ENCODE measurements around the gene MAZ. TPM values are rescaled to one million over a fixed set of nuclear protein-coding genes. Genes with fewer than 3 reads are reported as not detected.

Gene MAZ
- total and polyA plus RNA-seq, 4 donors = 94.9 to 170 (median 136) TPM

- Histone ChIP-seq H3K36me3 (ENCODE audit: control insufficient read depth in 4 of 4, insufficient read depth in 4 of 4, low read length in 4 of 4) (peaks cover 0 to 22% (median 14%) of the 10 kb centered on the region in 4 donors), H3K9me3 (ENCODE audit: control insufficient read depth in 4 of 4, insufficient read depth in 3 of 4, low read length in 3 of 4) (no peaks in the 10 kb centered on the region), H3K4me3 (peak overlapping the region; percentile 7), H3K4me1 (ENCODE audit: control insufficient read depth in 5 of 5, insufficient read depth in 5 of 5, low read length in 5 of 5) (peaks cover 8 to 73% (median 31%) of the 10 kb centered on the region in 5 donors), H3K27ac (ENCODE audit: low read depth in 1 of 2, low read length in 1 of 2) (peak overlapping the region; percentile 74 to 76), H3K27me3 (ENCODE audit: control insufficient read depth in 3 of 3, insufficient read depth in 3 of 3, low read length in 2 of 3) (no peaks in the 10 kb centered on the region), H3K9ac (ENCODE audit: insufficient read depth in 1 of 2, low read length in 2 of 2) (peak overlapping the region in 1 of 2 donors; percentile 47)
- DNase-seq = peak; percentile 97 to 98 (median 97)
- TF ChIP-seq, protein P1, sequence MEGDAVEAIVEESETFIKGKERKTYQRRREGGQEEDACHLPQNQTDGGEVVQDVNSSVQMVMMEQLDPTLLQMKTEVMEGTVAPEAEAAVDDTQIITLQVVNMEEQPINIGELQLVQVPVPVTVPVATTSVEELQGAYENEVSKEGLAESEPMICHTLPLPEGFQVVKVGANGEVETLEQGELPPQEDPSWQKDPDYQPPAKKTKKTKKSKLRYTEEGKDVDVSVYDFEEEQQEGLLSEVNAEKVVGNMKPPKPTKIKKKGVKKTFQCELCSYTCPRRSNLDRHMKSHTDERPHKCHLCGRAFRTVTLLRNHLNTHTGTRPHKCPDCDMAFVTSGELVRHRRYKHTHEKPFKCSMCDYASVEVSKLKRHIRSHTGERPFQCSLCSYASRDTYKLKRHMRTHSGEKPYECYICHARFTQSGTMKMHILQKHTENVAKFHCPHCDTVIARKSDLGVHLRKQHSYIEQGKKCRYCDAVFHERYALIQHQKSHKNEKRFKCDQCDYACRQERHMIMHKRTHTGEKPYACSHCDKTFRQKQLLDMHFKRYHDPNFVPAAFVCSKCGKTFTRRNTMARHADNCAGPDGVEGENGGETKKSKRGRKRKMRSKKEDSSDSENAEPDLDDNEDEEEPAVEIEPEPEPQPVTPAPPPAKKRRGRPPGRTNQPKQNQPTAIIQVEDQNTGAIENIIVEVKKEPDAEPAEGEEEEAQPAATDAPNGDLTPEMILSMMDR (IDR thresholded peaks at IDR 0.05; ENCODE audit: control extremely low read depth, extremely low read depth) = no peak
- peak; percentile 67 for ATAC-seq (ENCODE audit: insufficient read depth, low FRiP score)
- WGBS, 2 donors = 0 to 1% methylated on average over 31 of the region's 31 CpGs
These were observed 5.0 kb downstream of the MAZ start for GRCh38 chr16:29811170-29811895.

- TF ChIP-seq, protein P1 (IDR thresholded peaks at IDR 0.05; ENCODE audit: control extremely low read depth, extremely low read depth) = no peak
- H3K27ac ChIP-seq (ENCODE audit: low read depth in 1 of 2, low read length in 1 of 2) = peak within 1 kb of the TSS; percentile 74 to 76
- no peaks in the 10 kb centered on the region for H3K27me3 ChIP-seq (ENCODE audit: control insufficient read depth in 3 of 3, insufficient read depth in 3 of 3, low read length in 2 of 3)
- no peak for ATAC-seq (ENCODE audit: insufficient read depth, low FRiP score)
- peak within 1 kb of the TSS; percentile 7 for H3K4me3 ChIP-seq
- peaks cover 0 to 22% (median 14%) of the 10 kb centered on the region in 4 donors for H3K36me3 ChIP-seq (ENCODE audit: control insufficient read depth in 4 of 4, insufficient read depth in 4 of 4, low read length in 4 of 4)
- DNase-seq = peak; percentile 83 to 85 (median 83)
- peaks cover 8 to 78% (median 31%) of the 10 kb centered on the region in 5 donors for H3K4me1 ChIP-seq (ENCODE audit: control insufficient read depth in 5 of 5, insufficient read depth in 5 of 5, low read length in 5 of 5)
- H3K9ac ChIP-seq (ENCODE audit: insufficient read depth in 1 of 2, low read length in 2 of 2) = peak within 1 kb of the TSS in 1 of 2 donors; percentile 47
- no peaks in the 10 kb centered on the region for H3K9me3 ChIP-seq (ENCODE audit: control insufficient read depth in 4 of 4, insufficient read depth in 3 of 4, low read length in 3 of 4)
- WGBS, 2 donors = 3 to 4% methylated on average over 60 to 69 of the region's 69 CpGs
These were observed 5.8 kb downstream of the MAZ start, which contains the start of gene PRRT2 for GRCh38 chr16:29811896-29812665. TSS of gene PRRT2 (plus strand) at chr16:29812193. CDS start at chr16:29813055, 862 bp downstream.

DNA sequence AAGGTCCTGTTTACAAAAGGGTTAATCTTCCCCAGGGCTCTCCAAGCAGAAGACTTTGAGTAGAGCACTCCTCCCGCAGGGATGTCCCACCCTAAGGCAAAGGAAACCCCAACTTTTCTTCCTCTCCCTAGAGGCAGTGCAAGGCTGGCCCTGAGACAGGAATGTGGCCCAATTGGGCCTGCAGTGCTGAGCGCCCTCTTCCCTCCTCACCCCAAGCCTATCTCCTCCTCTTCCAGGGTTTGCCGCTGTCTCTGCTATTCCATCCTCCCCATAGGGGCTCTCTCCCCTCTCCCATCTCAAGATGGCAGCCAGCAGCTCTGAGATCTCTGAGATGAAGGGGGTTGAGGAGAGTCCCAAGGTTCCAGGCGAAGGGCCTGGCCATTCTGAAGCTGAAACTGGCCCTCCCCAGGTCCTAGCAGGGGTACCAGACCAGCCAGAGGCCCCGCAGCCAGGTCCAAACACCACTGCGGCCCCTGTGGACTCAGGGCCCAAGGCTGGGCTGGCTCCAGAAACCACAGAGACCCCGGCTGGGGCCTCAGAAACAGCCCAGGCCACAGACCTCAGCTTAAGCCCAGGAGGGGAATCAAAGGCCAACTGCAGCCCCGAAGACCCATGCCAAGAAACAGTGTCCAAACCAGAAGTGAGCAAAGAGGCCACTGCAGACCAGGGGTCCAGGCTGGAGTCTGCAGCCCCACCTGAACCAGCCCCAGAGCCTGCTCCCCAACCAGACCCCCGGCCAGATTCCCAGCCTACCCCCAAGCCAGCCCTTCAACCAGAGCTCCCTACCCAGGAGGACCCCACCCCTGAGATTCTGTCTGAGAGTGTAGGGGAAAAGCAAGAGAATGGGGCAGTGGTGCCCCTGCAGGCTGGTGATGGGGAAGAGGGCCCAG is 6.7 kb downstream of the MAZ start:
- peaks cover 8 to 76% (median 31%) of the 10 kb centered on the region in 5 donors for H3K4me1 ChIP-seq (ENCODE audit: control insufficient read depth in 5 of 5, insufficient read depth in 5 of 5, low read length in 5 of 5)
- DNase-seq = no peak
- H3K36me3 ChIP-seq (ENCODE audit: control insufficient read depth in 4 of 4, insufficient read depth in 4 of 4, low read length in 4 of 4) = peaks cover 0 to 22% (median 14%) of the 10 kb centered on the region in 4 donors
- no peaks in the 10 kb centered on the region for H3K9me3 ChIP-seq (ENCODE audit: control insufficient read depth in 4 of 4, insufficient read depth in 3 of 4, low read length in 3 of 4)
- no peak overlapping the region for H3K4me3 ChIP-seq
- ATAC-seq (ENCODE audit: insufficient read depth, low FRiP score) = no peak
- TF ChIP-seq, protein P1 (IDR thresholded peaks at IDR 0.05; ENCODE audit: control extremely low read depth, extremely low read depth) = no peak
- WGBS, 2 donors = 85 to 87% methylated on average over 9 of the region's 9 CpGs
- peak overlapping the region in 1 of 2 donors; percentile 11 for H3K9ac ChIP-seq (ENCODE audit: insufficient read depth in 1 of 2, low read length in 2 of 2)
- H3K27me3 ChIP-seq (ENCODE audit: control insufficient read depth in 3 of 3, insufficient read depth in 3 of 3, low read length in 2 of 3) = no peaks in the 10 kb centered on the region
- H3K27ac ChIP-seq (ENCODE audit: low read depth in 1 of 2, low read length in 1 of 2) = no peak overlapping the region

All from lung (tissue), 12 donors.